ENCODE data around the gene TMEM170B.

TMEM170B gene, protein sequence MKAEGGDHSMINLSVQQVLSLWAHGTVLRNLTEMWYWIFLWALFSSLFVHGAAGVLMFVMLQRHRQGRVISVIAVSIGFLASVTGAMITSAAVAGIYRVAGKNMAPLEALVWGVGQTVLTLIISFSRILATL

GRCh38 chr6:11537229-11538051 lies at the start of gene TMEM170B:
Gene TMEM170B, plus strand, starts transcription at chr6:11537749. Its CDS starts 529 bp downstream, at chr6:11538278.
- DNase-seq (ENCODE audit: low spot score) = no peak

DNA sequence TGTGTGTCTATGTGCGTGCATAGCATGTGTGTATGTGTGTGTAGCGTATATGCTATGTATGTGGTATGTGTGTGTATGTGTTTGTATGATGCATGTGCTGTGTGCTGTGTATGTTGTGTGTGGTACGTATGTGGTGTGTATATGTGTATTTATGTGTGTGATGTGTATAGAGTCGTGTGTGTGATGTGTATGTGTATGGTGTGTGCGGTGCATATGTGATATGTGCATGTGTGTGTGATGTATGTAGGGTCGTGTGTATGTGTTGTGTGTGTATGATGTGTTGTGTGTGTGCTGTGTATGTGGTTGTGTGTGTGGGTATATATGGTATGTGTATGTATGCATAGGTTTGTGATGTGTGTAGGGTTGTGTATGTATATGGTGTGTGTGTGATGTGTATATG lies 46.6 kb upstream of the TMEM170B start:
- DNase-seq (ENCODE audit: low spot score) = no peak

GRCh38 chr6:11491596-11492463 lies 45.7 kb upstream of the TMEM170B start:
- DNase-seq (ENCODE audit: low spot score) = no peak

GRCh38 chr6:11492464-11493290 lies 44.9 kb upstream of the TMEM170B start:
- DNase-seq (ENCODE audit: low spot score) = no peak

DNA sequence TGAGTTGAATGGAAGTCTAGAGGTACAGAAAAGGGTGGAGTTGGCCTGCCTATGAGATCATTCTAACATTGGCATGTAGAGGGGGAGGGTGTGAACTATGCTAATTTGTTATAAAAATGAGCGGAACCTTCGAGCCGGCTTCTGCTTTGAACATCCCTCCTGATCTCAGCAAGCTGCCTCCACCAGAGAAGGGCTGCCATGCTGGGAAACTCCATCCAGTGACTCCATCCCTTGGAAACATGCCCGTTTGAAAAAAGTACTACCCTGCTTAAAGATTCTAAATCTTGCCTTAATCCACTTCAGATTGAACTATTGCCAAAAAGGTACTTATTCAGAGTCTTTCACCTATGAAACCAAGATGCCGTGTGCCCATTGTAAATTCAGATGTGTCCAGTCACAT lies 43.6 kb upstream of the TMEM170B start:
- DNase-seq (ENCODE audit: low spot score) = no peak

- DNase-seq (ENCODE audit: low spot score) = no peak
These were observed 42.6 kb upstream of the TMEM170B start for GRCh38 chr6:11494786-11495564.

- no peak for DNase-seq (ENCODE audit: low spot score)
These were observed 41.9 kb upstream of the TMEM170B start for GRCh38 chr6:11495565-11496145.

GRCh38 chr6:11496152-11497060 lies 41.1 kb upstream of the TMEM170B start:
- DNase-seq (ENCODE audit: low spot score) = peak; percentile 84

DNA sequence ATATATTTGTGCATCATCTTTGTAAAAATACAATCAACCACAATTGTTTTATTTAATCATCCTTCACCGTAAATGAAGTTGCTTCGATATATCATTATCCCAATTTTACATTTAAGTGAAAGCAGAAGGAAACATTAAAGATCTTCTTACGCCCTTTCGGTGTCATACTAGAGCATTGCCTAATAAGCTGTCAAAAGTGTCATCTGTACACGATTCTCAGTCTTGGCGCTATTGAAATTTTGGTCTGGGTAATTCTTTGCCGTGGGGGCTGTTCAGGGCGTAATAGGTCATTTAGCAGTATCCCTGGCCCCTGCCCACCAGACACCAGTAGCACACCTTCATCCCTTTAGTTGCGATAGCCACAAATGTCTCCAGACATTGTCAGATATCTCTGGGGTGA lies 40.4 kb upstream of the TMEM170B start:
- no peak for DNase-seq (ENCODE audit: low spot score)

DNA sequence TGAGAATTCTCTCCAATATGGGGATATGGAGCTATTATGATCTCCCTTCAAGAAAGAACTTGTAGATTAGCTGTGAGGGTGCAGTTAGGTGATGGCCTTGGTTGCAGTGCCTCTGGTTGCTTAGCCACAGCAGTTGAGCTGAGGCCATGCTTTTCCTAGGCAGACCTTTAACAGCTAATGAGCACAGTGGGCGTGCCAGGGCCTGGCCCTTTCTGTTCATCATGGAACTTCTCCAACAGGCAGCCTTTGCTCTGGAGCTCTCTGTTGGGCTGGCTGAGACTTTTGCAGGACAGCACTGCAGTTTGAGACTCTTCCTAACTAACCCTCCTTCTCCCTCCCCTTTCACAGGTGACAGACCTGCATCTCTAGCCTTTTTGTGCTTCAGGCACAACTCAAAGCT lies 39.7 kb upstream of the TMEM170B start:
- no peak for DNase-seq (ENCODE audit: low spot score)

DNA sequence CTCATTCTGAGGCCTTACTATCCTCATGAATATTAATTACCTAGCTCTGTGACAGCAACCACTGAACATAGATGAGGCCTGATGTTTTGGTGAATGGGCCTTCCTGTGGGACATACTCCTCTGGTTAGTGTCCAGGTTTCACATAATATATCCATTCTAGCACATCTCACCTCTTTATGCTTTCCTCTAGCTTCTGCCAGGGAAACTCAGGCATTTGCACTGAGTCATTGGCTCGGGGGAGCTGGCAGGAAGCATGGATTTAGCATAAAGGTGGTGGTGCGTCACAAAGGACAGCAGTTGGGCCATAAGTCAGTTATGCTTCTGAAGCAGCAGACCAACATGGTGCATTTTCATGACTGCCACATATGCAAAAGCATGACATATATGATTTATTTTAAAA lies 37.5 kb upstream of the TMEM170B start:
- DNase-seq (ENCODE audit: low spot score) = peak; percentile 24

DNA sequence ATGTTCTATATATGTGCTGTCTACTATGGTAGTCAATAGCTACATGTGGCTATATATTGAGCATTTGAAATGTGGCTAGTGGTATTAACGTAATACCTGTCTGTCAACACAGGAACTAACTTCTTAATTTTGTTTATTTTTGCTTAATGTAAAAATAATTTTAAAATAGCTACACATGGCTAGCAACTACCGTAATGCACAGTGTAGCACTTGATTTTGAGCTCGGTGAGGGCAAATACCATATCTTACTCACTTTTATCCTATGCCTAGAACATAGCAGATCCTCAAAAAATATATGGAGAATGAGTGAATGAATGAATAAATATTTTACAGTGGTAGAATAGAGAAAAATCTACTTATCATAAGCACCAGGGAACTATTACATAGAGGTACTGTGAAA lies 28.1 kb upstream of the TMEM170B start:
- no peak for DNase-seq (ENCODE audit: low spot score)

- DNase-seq (ENCODE audit: low spot score) = no peak
These were observed 22.9 kb upstream of the TMEM170B start for GRCh38 chr6:11514672-11515071.

- DNase-seq (ENCODE audit: low spot score) = no peak
These were observed 21.8 kb upstream of the TMEM170B start for GRCh38 chr6:11515763-11516162.

DNA sequence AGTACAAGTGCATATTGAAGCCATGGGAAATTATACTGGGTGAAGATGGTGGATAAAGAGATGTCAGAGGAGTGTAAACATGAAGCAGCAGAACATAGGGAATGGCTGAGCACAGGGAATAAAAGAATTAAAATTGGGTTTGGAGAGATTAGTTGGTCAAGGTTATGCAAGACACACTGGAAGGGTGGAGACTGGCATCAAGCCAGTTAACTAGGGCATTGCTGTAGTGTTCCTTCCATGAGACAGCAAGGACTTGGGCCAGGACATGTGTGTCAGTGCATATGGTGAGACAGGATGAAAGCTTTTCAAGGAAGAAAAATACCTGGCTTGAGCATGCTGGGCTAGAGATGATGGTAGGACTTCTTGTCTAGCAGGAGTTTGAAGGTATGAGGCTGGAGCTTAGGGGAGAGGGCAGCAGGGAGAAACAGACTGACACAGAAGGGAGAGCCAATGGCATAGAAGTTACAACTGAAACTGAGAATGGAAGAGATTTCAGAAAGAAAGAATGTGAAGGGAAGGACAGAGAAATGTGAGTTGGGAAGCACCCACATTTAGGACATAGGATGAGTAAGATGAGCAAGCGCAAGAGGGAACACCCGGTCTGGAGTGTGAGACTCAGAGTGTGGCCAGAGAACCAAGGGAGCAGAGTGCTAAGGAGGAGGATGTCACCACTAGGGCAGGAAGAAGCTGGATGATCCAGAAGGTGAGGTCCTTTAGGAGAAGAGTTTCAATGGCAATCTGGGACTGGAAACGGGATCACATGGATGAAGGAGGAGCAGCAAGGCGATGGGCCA lies 14.5 kb upstream of the TMEM170B start:
- DNase-seq (ENCODE audit: low spot score) = no peak

GRCh38 chr6:11525468-11526155 lies 11.9 kb upstream of the TMEM170B start:
- no peak for DNase-seq (ENCODE audit: low spot score)

GRCh38 chr6:11526156-11526505 lies 11.4 kb upstream of the TMEM170B start:
- no peak for DNase-seq (ENCODE audit: low spot score)

GRCh38 chr6:11527274-11527870 lies 10.2 kb upstream of the TMEM170B start:
- peak; percentile 40 for DNase-seq (ENCODE audit: low spot score)

Measured in RKO (cell line).